H1 (cell line): ENCODE data around the gene PPA1. TPM values are rescaled to one million over a fixed set of nuclear protein-coding genes. Genes with fewer than 3 reads are reported as not detected.

Experiments used
- CTCF ChIA-PET: fragments of 300-600 bp; sonication (Branson Sonifier 250); formaldehyde crosslinking; loops from one replicate; lab custom pipeline; 2021; ENCODE audit not compliant: partially characterized antibody; lab: Charles Lee
- POLR2A ChIA-PET: fragments of 300-600 bp; sonication (Branson Sonifier 250); formaldehyde crosslinking; loops from one replicate; lab custom pipeline; 2021; ENCODE audit warnings: inconsistent platforms; ENCODE audit not compliant: partially characterized antibody; lab: Charles Lee
- DNase-seq, 2 experiments: peaks; one replicate each; pipeline versions ENCODE4 v3.0.0 to v3.0.0-alpha.2; 2010 to 2022; ENCODE audit warnings: low spot score in 2 of 2, low read depth in 1 of 2, mixed read lengths in 1 of 2
- FAIRE-seq: peaks from 2 replicates; lab custom pipeline; 2011; peaks lifted over from hg19 to GRCh38; lab: Jason Lieb, UNC
- H2AFZ ChIP-seq: 2 replicates; pipeline ENCODE4 v1.8.1; 2012; ENCODE audit warnings: low read length, inconsistent platforms
- H2AK5ac ChIP-seq: 2 replicates; pipeline ENCODE4 v1.6.1; 2013; ENCODE audit warnings: low read depth, low read length
- H2BK120ac ChIP-seq: replicated peaks from 2 replicates; pipeline ENCODE3; 2013; ENCODE audit warnings: low read depth, low read length, inconsistent platforms
- H2BK12ac ChIP-seq: 2 replicates; pipeline ENCODE4 v1.6.1; 2013; ENCODE audit warnings: low read depth, low read length
- H2BK15ac ChIP-seq: 2 replicates; pipeline ENCODE4 v1.6.1; 2013; ENCODE audit warnings: low read length
- H2BK20ac ChIP-seq: 2 replicates; pipeline ENCODE4 v1.6.1; 2013; ENCODE audit warnings: low read length
- H2BK5ac ChIP-seq: 2 replicates; pipeline ENCODE4 v1.6.1; 2013; ENCODE audit warnings: low read depth, low read length
- H3K14ac ChIP-seq: 2 replicates; pipeline ENCODE4 v1.6.1; 2013; ENCODE audit warnings: inconsistent platforms; ENCODE audit not compliant: insufficient read length
- H3K18ac ChIP-seq: 2 replicates; pipeline ENCODE4 v1.6.1; 2013; ENCODE audit warnings: low read length; ENCODE audit errors: extremely low read depth
- H3K23ac ChIP-seq: 2 replicates; pipeline ENCODE4 v1.6.1; 2013; ENCODE audit warnings: inconsistent platforms; ENCODE audit not compliant: insufficient read length
- H3K23me2 ChIP-seq: 2 replicates; pipeline ENCODE4 v1.6.1; 2013; ENCODE audit warnings: low read depth, low read length
- H3K27ac ChIP-seq: 2 replicates; pipeline ENCODE4 v1.6.1; 2011; ENCODE audit warnings: low read depth, low read length, inconsistent platforms
- H3K27me3 ChIP-seq, 4 experiments: replicated peaks in 1 of 4; 1 replicate in 1 of 4; 2 replicates in 3 of 4; pipeline versions ENCODE4 v1.6.1 to v1.8.1; 2011 to 2013; ENCODE audit warnings: low read length in 3 of 4, mild to moderate bottlenecking in 3 of 4, inconsistent platforms in 2 of 4, mixed read lengths in 2 of 4, moderate library complexity in 1 of 4; ENCODE audit not compliant: control insufficient read depth in 3 of 4, insufficient read depth in 3 of 4; ENCODE audit errors: extremely low read depth in 1 of 4
- H3K36me3 ChIP-seq, 4 experiments: 2 replicates each; pipeline versions ENCODE4 v1.6.1 to v1.8.1; 2011 to 2013; ENCODE audit warnings: mild to moderate bottlenecking in 4 of 4, low read length in 3 of 4, moderate library complexity in 2 of 4, control low read depth in 1 of 4, inconsistent platforms in 1 of 4; ENCODE audit not compliant: insufficient read depth in 4 of 4, control insufficient read depth in 2 of 4
- H3K4ac ChIP-seq: replicated peaks from 2 replicates; pipeline ENCODE3; 2013; ENCODE audit warnings: low read length, low read depth, mixed read lengths, inconsistent platforms; ENCODE audit not compliant: insufficient read length
- H3K4me1 ChIP-seq, 4 experiments: replicated peaks in 1 of 4; 1 replicate in 1 of 4; 2 replicates in 3 of 4; pipeline versions ENCODE4 v1.6.1 to v1.8.1; 2011 to 2013; ENCODE audit warnings: low read length in 3 of 4, inconsistent platforms in 2 of 4, mixed read lengths in 1 of 4; ENCODE audit not compliant: insufficient read depth in 4 of 4, control insufficient read depth in 3 of 4
- H3K4me2 ChIP-seq, 2 experiments: 2 replicates each; pipeline versions ENCODE4 v1.6.1 to v1.8.1; 2011 to 2013; ENCODE audit warnings: low read depth in 2 of 2, low read length in 2 of 2, control low read depth in 1 of 2, inconsistent platforms in 1 of 2, mild to moderate bottlenecking in 1 of 2; ENCODE audit not compliant: insufficient read depth in 1 of 2
- H3K4me3 ChIP-seq, 4 experiments: fragments of 200-600, 300-600 bp in 1 of 4; sonication (generic), shearing (Covaris generic), sonication (Bioruptor Twin) in 1 of 4; 2 replicates each; pipeline versions ENCODE4 v1.5.1 to v1.8.1; 2011 to 2016; ENCODE audit warnings: low read length in 4 of 4, low read depth in 3 of 4, control low read depth in 2 of 4, inconsistent platforms in 2 of 4, mild to moderate bottlenecking in 2 of 4, mixed read lengths in 1 of 4, moderate library complexity in 1 of 4; ENCODE audit not compliant: insufficient read depth in 2 of 4; ENCODE audit errors: extremely low read depth in 1 of 4
- H3K56ac ChIP-seq: replicated peaks from 2 replicates; pipeline ENCODE3; 2013; ENCODE audit warnings: low read depth, mild to moderate bottlenecking, mixed read lengths, low read length, inconsistent platforms; ENCODE audit not compliant: insufficient read length
- H3K79me1 ChIP-seq: 2 replicates; pipeline ENCODE4 v1.6.1; 2013; ENCODE audit warnings: low read depth, low read length, control low read depth
- H3K79me2 ChIP-seq, 2 experiments: 2 replicates each; pipeline versions ENCODE4 v1.6.1 to v1.8.1; 2012 to 2013; ENCODE audit warnings: low read length in 2 of 2, mild to moderate bottlenecking in 2 of 2, inconsistent platforms in 1 of 2; ENCODE audit not compliant: insufficient read depth in 2 of 2, control insufficient read depth in 1 of 2
- H3K9ac ChIP-seq, 4 experiments: replicated peaks in 1 of 4; 1 replicate in 1 of 4; 2 replicates in 3 of 4; pipeline versions ENCODE4 v1.6.1 to v1.8.1; 2011 to 2013; ENCODE audit warnings: low read depth in 3 of 4, low read length in 3 of 4, control low read depth in 2 of 4, mild to moderate bottlenecking in 2 of 4, moderate library complexity in 2 of 4, inconsistent platforms in 1 of 4; ENCODE audit errors: extremely low read depth in 1 of 4
- H3K9me3 ChIP-seq, 2 experiments: 2 replicates each; pipeline versions ENCODE4 v1.6.1 to v1.8.1; 2012 to 2013; ENCODE audit warnings: mild to moderate bottlenecking in 2 of 2, moderate library complexity in 2 of 2, control low read depth in 1 of 2, inconsistent platforms in 1 of 2, low read depth in 1 of 2, low read length in 1 of 2, mixed read lengths in 1 of 2; ENCODE audit not compliant: insufficient read depth in 2 of 2
- H4K20me1 ChIP-seq, 2 experiments: replicated peaks in 1 of 2; 2 replicates each; pipeline versions ENCODE3 to v1.8.1; 2011 to 2013; ENCODE audit warnings: inconsistent platforms in 2 of 2, low read length in 2 of 2, mild to moderate bottlenecking in 1 of 2; ENCODE audit not compliant: insufficient read depth in 2 of 2, control insufficient read depth in 1 of 2
- H4K5ac ChIP-seq: 2 replicates; pipeline ENCODE4 v1.6.1; 2013; ENCODE audit warnings: low read length, low read depth, mixed read lengths, inconsistent platforms; ENCODE audit not compliant: insufficient read length
- H4K8ac ChIP-seq: 2 replicates; pipeline ENCODE4 v1.8.0; 2013; ENCODE audit warnings: mild to moderate bottlenecking, moderate library complexity, low read length, inconsistent platforms; ENCODE audit not compliant: insufficient read depth; ENCODE audit errors: extremely low read depth
- H4K91ac ChIP-seq: replicated peaks from 2 replicates; pipeline ENCODE3; 2013; ENCODE audit warnings: low read length, mixed read lengths, inconsistent platforms; ENCODE audit not compliant: insufficient read length
- BRCA1 ChIP-seq: IDR thresholded peaks from 2 replicates; pipeline ENCODE4 v1.6.1; 2012; ENCODE audit warnings: low read depth, low read length, improper control_type of control experiment
- CHD1 ChIP-seq: IDR thresholded peaks from 2 replicates; pipeline ENCODE4 v1.6.1; 2012; ENCODE audit warnings: low read depth, low read length, improper control_type of control experiment
- EZH2 ChIP-seq: fragments of 200-600 bp; sonication (generic); IDR thresholded peaks from 2 replicates; pipeline ENCODE4 v1.7.1; 2012; ENCODE audit warnings: low read depth, mild to moderate bottlenecking, moderate library complexity, low read length, inconsistent platforms; ENCODE audit not compliant: severe bottlenecking
- MAFK ChIP-seq: IDR thresholded peaks from 2 replicates; pipeline ENCODE4 v1.6.1; 2012; ENCODE audit warnings: low read depth, mild to moderate bottlenecking, improper control_type of control experiment, low read length
- RFX5 ChIP-seq: IDR thresholded peaks from 2 replicates; pipeline ENCODE4 v1.6.1; 2011; ENCODE audit warnings: low read depth, low read length, improper control_type of control experiment, borderline replicate concordance
- SAP30 ChIP-seq: fragments of 300-600 bp; sonication (generic); IDR thresholded peaks from 2 replicates; pipeline ENCODE4 v1.7.1; 2012; ENCODE audit warnings: low read length, moderate library complexity, mild to moderate bottlenecking, inconsistent platforms; ENCODE audit not compliant: insufficient read depth, insufficient replicate concordance
- SIRT6 ChIP-seq: IDR thresholded peaks from one replicate; pipeline ENCODE4 v1.7.1; 2012; ENCODE audit warnings: low read length, inconsistent platforms
- SUZ12 ChIP-seq: fragments of 200-600 bp; sonication (generic); IDR thresholded peaks from 2 replicates; pipeline ENCODE4 v1.6.1; 2012; ENCODE audit warnings: mild to moderate bottlenecking, inconsistent platforms, low read length, moderate library complexity, mixed read lengths
- ZNF274 ChIP-seq: IDR thresholded peaks from 2 replicates; pipeline ENCODE4 v1.7.0; 2012; ENCODE audit warnings: low read length, borderline replicate concordance; ENCODE audit errors: extremely low read depth
- WGBS, 2 experiments: shearing (Covaris generic) in 1 of 2; methylation state at CpG; one replicate each; pipeline versions ENCODE4 v1.1.6 to v1.1.7; 2013 to 2015; ENCODE audit warnings: low lambda C conversion rate in 2 of 2, mixed read lengths in 2 of 2, inconsistent platforms in 1 of 2, low coverage in 1 of 2, missing lambda C conversion rate in 1 of 2; ENCODE audit not compliant: insufficient replicate concordance in 2 of 2, insufficient coverage in 1 of 2, insufficient read length in 1 of 2; ENCODE audit errors: extremely low coverage in 1 of 2, missing lambda C conversion rate in 1 of 2; 5-methylcytosine and 5-hydroxymethylcytosine counted together
- polyA plus RNA-seq, 7 experiments: library from polyadenylated mRNA; depleted of rRNA in 3 of 7; stranded (reverse) in 5 of 7; unstranded in 2 of 7; fragments of >200 nt in 5 of 7; fragments of 200-250 nt in 2 of 7; gene quantifications; 1 replicate in 5 of 7; 2 replicates in 1 of 7; 4 replicates in 1 of 7; pipeline versions ENCODE4 v1.2.1 to v1.2.3, GENCODE V29; 2011 to 2013; ENCODE audit warnings: missing spikeins in 2 of 7, mixed read lengths in 2 of 7
- total RNA-seq: library from RNA; stranded (reverse); fragmentation: NEBNext Ultra II Directional; extraction: Animal tissue kit (Norgen Biotek cat#: 25700); gene quantifications from 2 replicates; pipeline ENCODE4 v1.2.1, GENCODE V29; 2021

The PPA1 gene
- total and polyA plus RNA-seq, 2 of the 8 experiments (the other 6 are each of a cell fraction or from before 2014, with no cell fraction given): 77.0 to 191 TPM

- Histone ChIP-seq H4K8ac (peak overlapping the region; percentile 91), H2BK5ac (no peak overlapping the region), H3K4me2 (peak overlapping the region; percentile 75 to 91), H2BK120ac (no peak overlapping the region), H3K4me1 (peaks cover 0 to 7% (median 2%) of the 10 kb centered on the region in 4 experiments; a peak in 4 of 7 replicates), H3K9me3 (no peaks in the 10 kb centered on the region), H3K18ac (no peak overlapping the region; the same call in 1 of the 2 replicates), H3K27ac (no peak overlapping the region), H3K23ac (no peak overlapping the region), H3K4me3 (peak overlapping the region; percentile 67 to 75 (median 68)), H3K9ac (peak overlapping the region in 2 of 4 experiments; percentile 16 to 43; a peak in 4 of 7 replicates), H2AK5ac (no peak overlapping the region), H3K23me2 (peaks cover 12% of the 10 kb centered on the region), H3K36me3 (peaks cover 5 to 16% (median 10%) of the 10 kb centered on the region in 4 experiments; a peak in 5 of 8 replicates), H3K56ac (no peak overlapping the region), H3K79me1 (peaks cover 5% of the 10 kb centered on the region; the same call in 1 of the 2 replicates), H4K20me1 (no peaks in the 10 kb centered on the region), H2BK12ac (no peak overlapping the region), H4K91ac (no peak overlapping the region), H2BK20ac (no peak overlapping the region), H2BK15ac (no peak overlapping the region), H3K27me3 (peaks cover 0 to 4% (median 0%) of the 10 kb centered on the region in 4 experiments; a peak in 2 of 7 replicates), H3K14ac (no peak overlapping the region), H3K4ac (peak overlapping the region; percentile 53), H3K79me2 (peaks cover 0 to 19% of the 10 kb centered on the region in 2 experiments; a peak in 3 of 4 replicates), H2AFZ (no peak overlapping the region), H4K5ac (no peak overlapping the region)
- WGBS, 2 experiments: 1% methylated on average over 15 of the region's 18 CpGs; no CpG with 5 or more reads in 1 of the 2 experiments
- TF ChIP-seq SAP30 (no peak), BRCA1 (no peak), MAFK (no peak), CHD1 (no peak), EZH2 (peak; percentile 42), SUZ12 (peak; percentile 13; the same call in 1 of the 2 replicates), ZNF274 (no peak), RFX5 (no peak), SIRT6 (no peak)
- ChIA-PET POLR2A (interaction anchor here (0.6 to 3.1 kb wide), 3 partner anchors 9 to 129 kb away, joined by 3 to 12 read pairs (median 5); no protein-coding TSS in a partner anchor), CTCF (interaction anchor here (0.8 to 3.0 kb wide), 7 partner anchors 11 to 165 kb away, joined by 3 to 23 read pairs (median 9); no protein-coding TSS in a partner anchor)
- FAIRE-seq: no peak
- DNase-seq: no peak
Observed at GRCh38 chr10:70232859-70233108, 445 bp downstream of the PPA1 start.
